Stimulated activated CD8-positive, alpha-beta memory T cell treated with anti-CD3 and anti-CD28 coated beads, Interleukin-2, amount 100 ng/mL, for 48 hours (primary cell): ENCODE data around the gene TBC1D24.

Source experiments
- DNase-seq, 2 donors: peaks; one replicate each; pipeline ENCODE4 v3.0.0-alpha.2; 2020; ENCODE audit warnings: low read depth in 2 of 2

Gene TBC1D24

DNA sequence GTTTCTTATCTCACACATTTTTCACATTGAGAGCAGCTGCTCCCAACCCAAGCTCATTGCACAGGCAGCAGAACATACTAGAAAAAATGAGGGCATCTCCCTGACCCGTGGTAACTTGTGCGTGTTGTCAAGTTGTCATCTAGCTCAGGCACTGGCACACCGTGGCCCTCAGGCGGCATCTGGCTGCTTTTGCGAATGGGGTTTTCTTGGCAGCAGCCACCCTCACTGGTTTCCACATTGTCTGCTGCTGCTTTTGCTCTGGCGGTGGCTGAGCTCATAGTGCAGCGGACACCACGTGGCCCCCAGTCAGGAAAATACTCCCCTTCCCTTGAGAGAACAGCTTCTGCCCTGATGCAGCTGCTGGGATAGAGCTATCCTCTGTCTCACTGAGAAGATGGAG lies 24.4 kb upstream of the TBC1D24 start:
- no peak for DNase-seq

DNA sequence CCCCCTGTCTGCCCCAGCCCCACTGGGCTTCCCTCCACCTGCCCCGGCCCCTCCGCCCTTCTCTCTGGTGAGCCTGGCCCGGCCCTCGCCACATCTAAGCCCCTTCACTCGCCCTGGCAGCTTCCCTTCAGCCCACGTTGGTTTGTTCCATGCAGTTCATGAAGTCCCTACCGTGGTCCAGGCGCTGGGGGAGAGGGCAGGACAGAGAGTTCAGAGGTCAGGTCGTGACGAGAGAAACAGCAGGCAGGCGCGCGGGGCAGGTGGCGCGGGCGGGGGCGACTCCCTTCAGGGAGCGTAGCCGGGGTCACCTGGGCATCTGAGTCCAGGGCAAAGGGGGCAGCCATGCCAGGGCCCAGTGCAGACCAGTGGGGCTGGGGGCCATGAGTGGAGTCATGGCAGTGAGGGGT lies 23.9 kb upstream of the TBC1D24 start:
- DNase-seq: no peak

DNA sequence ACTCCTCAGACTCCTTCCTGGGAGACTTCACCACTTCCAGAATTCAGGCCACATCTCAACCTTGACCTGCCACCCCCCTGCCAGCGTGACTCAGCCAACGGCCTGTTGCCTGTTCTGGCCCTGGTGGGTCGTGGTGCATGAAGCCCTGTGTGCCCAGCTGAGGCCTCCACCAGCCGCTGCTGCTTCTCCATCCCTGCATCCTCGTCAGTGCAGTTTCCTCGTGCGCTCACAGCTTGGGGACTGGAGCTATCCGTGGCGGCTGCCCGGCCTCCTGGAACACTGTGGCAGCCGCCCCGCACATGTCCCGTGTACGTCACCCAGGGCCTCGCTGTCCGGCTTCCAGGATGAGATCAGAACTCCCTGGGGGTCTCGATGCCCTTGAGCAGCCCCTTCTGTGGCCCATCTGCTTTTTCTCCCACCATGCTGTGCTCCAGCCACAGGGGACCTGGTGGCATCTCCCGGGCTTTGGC lies 23.0 kb upstream of the TBC1D24 start:
- no peak for DNase-seq

DNA sequence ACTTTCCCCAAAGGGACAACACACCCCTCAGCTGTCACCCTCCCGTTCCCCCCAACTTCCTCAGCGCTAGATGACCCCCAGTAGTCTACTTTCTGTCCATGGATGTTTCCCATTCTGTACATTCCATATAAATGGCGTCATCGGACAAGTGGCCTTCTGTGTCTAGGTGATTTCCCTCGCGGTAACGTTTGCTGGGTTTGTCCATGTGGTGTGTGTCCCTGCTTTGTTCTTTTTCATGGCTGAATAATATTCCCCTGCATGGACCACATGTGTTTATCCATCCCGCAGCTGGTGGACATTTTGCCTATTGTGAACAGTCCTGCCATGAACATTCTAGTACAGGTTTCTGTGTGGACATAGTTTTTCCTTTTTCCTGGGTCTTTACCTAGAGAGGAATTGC lies 22.3 kb upstream of the TBC1D24 start:
- DNase-seq: no peak

DNA sequence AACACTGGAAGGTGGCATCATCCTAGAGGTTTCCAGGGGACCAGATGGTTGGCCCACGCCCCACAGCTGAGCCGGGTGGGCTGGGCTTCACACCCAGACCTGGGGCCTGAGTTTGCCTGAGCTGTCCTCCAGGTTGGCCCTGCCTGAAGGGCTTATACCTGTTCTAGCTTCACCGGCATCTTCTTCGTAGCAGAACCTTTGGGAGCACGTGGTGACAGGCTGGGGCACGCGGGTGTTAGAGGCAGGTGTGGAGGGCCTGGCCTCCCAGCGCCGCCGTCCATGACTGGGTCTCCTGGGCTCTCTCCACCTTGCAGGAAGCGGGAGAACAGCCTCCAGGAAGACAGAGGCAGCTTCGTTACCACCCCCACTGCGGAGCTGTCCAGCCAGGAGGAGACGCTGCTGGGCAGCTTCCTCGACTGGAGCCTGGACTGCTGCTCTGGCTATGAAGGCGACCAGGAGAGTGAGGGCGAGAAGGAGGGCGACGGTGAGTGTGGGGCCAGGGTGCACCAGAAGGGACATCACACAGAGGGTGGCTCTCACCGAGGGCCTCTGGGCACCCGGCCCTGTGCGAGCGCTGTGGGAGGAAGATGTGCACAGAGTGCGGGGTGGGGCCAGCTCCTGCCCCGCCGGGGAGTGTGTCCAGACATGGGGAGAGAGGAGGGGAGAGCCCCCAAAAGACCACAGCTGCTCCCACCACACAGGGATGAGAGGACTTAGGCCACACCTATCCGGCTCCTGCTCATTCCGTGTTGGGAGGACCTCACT lies 19.7 kb upstream of the TBC1D24 start:
- no peak for DNase-seq

DNA sequence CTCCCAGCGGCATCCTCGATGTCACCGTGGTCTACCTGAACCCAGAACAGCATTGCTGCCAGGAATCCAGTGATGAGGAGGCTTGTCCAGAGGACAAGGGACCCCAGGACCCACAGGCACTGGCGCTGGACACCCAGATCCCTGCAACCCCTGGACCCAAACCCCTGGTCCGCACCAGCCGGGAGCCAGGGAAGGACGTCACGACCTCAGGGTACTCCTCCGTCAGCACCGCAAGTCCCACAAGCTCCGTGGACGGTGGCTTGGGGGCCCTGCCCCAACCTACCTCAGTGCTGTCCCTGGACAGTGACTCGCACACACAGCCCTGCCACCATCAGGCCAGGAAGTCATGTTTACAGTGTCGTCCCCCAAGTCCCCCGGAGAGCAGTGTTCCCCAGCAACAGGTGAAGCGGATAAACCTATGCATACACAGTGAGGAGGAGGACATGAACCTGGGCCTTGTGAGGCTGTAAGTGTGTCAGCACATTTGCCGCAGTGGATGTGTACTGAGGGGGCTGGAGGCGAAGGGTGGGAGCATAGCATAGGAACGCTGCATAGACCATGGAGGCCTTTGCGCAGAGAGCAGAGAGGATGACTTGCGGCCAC lies 18.3 kb upstream of the TBC1D24 start:
- no peak for DNase-seq

DNA sequence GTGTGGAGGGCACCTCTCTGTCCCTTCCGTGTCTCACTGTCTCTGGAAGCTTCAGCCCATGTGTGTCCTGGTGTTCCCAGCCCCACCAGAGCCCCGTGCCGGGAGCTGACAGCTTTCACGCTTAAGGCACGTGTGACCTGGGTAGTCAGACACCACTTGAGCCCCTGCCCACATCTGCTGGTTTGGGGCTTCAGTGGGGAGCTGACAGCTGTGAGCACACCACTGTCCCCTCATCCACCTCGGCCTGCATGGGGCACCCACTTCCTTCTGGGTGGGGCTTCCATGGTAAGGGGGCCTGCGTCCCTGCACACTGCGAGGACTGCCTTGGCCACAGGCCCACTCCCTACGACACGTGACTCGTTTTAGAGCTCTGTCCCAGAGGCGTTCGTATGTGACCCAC lies 17.7 kb upstream of the TBC1D24 start:
- no peak for DNase-seq

DNA sequence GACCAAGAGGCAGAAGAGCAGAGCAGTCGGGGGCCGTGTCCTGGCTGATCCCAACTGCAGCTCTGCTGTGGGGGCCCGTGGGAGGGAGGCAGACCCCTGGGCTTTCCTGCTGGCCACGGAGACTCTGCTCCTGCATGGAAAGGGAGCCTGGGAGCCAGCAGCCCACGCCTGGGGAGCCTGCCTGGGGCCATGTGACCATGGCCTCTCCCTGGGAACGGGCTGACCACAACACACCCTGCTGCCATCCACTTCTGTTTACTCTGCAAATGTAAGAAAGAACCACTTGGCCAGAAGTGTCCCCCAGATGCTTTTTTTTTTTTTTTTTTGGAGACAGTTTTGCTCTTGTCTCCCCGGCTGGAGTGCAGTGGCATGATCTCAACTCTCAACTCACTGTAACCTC lies 17.0 kb upstream of the TBC1D24 start:
- DNase-seq: no peak

DNA sequence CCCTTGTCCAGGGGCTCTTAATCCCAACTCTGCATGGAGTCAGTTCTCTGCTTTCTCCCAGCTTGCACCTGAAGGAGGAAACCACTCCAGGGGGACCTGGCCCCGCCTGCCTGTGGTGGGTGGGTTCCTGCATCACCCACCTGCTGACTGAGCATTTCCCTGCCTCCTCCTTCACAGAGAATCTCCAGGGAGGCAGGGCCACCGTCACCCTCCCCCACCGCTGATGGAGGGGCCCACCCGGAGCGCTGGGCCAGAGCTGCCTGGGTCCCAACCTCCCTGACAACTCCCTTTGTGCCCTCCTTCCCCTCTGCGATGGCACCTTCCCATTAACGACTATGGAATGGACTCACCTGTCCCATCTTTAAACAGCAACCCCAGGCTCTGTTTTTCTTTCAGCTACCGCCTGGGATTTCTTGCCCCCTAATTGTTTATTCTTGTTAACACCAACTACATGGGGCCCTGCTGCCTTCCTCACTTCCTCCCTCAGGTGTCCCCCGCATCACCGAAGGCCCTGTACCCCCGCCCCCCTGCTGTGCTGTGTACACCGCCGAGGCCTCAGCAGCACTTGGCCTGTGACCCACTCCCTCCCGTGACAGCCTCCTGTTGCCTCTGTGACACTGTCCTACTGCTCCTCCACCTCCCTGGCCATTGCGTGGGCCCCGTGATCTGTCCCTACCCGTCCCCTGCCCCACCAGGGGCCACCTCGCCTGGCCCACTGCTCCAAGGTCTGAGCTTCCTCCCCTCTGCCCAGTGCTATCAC lies 15.9 kb upstream of the TBC1D24 start:
- DNase-seq: no peak

DNA sequence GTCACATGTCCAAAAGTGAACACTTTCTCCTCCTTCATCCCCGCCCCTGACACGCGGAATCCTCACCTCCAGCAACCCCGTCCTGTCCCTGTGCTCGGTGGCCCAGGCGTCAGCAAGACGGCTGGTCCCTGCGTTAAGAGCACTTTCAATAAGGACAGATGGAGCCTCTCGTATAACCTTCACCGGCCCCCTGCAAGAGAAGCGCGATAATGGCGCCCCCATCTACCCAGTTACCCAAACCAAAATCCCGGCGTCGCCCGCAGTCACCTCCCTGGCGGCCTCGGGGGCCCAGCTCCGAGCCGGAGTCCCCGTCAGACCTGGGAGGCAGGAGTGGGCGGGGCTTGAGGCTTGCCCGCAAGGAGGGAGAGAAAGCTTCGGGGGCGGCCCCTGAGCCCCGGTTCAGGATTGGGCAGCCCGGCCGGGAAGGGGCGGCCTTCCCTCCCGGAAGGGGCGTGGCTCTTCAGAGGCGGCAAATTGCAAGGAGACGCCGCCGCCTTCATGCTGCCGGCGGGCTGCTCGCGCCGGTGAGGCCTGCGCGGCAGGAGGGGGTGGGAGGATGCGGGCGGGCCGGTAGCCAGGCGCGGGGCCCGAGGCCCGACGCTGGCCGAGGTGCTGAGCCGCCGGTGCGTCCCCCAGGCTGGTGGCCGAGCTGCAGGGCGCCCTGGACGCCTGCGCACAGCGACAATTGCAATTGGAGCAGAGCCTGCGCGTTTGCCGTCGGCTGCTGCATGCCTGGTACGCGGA lies 15.1 kb upstream of the TBC1D24 start, which contains the start of gene TEDC2:
TEDC2 (plus strand) TSS at position 463 of the 744 bp plus-strand sequence; CDS start at position 499, 36 bp downstream.
- peak; percentile 97 to 99 for DNase-seq

DNA sequence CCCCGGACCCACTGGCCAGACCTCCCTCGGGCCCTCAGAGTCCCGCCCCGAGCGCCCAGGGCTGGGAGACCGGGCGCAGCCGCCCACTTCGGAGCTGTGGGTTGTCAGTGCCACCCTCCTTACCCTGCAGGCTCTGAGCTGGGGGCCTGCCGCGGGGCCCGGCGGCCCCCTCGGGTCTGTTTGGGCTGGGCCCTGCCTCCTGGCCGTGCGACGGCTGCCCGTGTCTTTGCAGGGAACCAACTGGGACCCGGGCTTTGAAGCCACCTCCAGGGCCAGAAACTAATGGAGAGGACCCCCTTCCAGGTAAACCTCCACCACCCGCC lies 14.6 kb upstream of the TBC1D24 start:
- DNase-seq: no peak

DNA sequence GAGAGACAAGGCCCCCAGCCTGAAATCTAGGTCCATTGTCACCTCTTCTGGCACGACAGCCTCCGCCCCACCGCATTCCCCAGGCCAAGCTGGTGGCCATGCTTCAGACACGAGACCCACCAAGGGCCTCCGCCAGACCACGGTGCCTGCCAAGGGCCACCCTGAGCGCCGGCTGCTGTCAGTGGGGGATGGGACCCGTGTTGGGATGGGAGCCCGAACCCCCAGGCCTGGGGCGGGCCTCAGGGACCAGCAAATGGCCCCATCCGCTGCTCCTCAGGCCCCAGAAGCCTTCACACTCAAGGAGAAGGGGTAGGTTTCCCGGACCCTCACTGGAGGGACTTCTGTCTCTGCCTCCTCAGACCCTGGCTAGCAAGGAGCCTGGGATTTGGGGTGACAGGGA lies 14.0 kb upstream of the TBC1D24 start:
- DNase-seq: no peak

DNA sequence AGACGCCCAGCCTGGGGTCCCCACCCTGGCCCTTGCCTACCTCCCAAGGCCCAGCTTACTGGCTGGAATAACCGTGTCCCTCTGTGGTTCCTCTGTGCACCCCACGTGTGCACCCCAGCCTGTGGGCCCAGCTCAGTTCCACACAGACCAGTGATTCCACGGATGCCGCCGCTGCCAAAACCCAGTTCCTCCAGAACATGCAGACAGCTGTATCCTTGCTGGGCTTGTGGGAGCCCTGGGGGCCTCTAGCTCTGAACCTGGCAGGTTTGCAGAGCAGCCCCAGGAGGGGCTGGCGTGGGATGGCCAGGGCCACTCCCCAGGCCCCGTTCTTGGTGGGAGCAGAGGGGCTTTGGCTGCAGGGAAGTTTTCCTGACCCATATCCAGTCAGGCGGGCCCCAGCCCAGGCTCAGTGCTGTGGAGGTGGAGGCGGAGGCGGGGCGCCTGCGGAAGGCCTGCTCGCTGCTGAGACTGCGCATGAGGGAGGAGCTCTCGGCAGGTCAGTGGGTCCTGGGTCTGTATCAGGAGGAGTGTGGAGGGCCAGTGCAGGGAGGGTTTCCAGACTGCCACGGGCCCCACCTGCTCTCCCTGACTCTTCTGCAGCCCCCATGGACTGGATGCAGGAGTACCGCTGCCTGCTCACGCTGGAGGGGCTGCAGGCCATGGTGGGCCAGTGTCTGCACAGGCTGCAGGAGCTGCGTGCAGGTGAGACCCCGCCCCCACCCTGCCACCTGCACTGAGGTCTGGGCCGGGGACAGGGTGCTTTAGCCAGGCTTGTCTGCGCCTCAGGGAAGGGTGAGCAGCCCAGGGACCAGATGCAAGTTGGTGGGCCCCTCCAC lies 12.7 kb upstream of the TBC1D24 start:
- DNase-seq: no peak

DNA sequence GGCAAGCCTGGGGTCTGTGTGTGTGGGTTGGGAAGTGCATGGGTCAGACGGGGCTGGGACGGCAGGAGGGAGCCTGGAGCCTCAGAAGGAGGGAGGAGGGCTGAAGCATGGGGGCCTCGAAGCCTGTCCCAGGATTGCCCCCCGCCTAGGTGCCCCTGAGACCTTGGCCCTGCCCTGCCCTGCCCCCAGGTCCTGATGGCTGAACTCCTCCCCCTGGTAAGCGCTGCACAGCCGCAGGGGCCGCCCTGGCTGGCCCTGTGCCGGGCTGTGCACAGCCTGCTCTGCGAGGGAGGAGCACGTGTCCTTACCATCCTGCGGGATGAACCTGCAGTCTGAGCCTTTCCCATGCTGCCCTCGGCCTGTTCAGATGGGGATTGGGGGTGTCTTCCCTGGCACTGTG lies 10.6 kb upstream of the TBC1D24 start:
- DNase-seq: no peak

DNA sequence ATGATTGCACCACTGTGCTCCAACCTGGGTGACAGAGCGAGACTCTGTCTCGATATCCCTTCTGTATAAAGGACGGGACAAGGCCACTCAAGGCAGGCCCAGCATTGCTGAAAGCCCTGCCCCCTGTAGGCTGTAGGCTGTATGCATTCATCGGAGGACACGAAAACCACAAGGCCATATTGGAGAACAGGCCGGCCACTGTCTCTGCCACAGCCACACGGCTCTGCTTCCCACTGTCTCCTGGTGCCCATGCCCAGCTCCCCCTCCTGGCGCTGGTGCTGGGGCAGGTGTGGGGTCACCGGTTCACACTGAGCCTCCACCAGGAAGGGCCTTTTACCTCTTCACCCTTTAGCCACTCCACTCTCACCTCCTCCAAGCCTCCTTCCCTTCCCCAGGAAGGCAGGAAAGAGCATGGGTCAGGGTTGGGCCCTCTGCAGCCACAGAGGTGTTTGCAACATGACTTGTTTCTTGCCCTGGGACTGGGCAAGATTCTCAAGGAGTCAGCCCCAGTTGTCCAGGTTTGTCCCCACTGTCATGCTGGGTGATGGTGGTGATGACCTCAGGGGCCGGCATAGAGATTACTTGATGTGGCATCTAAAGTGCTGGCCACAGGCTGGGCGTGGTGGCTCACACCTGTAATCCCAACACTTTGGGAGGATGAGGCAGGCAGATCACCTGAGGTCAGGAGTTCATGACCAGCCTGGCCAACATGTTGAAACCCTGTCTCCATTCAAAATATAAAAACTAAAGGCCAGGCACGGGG lies 9.1 kb upstream of the TBC1D24 start:
- DNase-seq: no peak

DNA sequence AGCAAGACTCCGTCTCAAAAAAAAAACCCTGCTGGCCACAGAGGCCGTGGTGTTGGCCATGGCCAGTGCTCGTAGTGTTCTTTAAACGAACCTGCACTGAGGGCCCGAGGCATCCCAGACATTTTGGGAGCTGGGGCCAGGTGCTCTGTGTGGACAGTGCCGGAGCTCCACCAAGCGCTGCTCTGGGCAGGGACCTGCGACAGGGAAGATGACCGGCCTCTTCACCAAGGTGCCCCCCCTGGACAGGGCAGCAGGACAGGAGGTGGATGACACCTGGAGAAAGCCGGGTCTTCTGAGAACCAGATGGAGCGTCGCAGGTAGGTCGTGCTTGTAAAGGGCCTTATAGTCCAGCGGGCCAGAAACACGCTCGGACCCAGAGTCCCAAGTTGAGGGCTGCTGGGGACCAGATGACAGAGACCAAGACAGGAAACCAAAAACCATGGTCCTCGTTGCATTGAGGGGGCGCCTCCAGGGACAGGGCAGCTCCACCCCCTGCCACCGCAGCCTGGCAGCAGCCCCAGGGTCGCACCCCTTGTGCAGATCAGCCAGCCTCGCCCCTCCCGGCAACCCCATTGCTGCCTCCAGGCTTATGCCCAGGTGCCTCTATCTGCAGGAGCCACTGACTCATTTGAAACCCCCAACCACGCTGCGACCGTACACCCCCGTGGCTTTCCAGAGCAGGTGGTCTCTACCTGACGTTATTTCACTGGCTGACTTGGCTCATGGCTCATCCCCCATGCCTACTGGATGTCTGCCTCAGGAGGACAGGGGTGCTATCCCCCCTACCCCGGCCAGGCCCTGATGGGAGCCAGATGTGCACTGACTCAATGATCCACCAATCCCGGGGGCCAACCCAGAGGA lies 8.0 kb upstream of the TBC1D24 start:
- no peak for DNase-seq

DNA sequence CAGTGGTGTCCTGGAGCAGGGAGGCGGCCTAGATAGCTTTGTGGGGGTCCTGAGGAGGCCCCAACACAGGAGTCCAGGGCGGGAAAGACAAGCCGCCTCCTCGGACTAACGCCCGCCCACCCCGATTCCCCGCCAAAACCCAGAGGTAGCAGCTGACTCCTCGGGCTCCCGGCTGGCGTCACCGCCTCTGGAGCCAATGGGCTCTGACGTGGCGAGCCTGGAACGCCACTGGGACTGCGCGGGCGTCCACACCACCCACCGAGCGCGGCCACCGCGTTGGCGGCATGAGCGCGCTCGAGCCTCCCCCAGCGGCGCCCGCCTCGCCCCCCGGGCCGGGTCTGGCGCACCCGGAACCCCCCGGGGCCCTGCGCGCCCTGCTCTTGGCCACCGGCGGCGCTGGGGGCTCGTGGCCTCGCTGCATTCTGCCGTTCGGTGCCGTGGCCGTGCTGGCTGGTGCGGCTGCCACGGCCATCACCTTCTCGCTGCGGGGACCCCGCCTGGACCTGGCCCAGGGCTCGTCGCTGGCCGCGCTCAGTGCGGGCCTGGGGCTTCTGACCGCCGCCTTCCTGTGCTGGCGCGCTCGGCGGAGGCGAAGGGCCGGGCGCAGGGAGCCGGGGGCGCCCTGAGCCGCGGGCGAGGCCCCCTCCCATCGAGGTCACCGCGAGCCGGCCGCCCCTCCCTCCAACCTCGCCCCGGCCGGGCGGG lies 7.2 kb upstream of the TBC1D24 start:
- DNase-seq: no peak

DNA sequence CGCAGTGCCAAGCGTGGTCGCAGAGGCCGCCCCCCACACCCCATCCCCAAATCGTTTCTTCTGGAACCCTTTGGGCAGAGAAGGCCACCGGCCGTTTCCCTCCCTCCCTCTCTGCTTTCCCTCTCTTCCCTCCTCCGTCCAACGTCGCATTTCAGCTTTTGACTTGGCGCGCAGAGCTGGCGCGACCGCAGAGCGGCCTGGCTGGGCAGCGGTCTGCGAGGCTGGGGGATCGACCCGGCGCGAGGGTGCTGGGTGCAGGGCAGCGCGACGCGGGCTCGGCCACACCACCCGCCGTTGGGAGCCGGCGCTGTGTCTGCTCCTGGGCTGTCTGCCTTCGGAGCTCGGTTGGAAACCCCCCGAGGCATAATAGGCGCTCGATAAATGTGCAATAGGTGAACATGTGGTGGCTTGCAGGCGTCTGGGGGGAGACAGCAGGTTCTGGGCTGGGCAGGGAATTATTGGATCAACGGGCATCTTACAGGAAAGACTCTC lies 6.6 kb upstream of the TBC1D24 start:
- DNase-seq: no peak
